CD4-positive, CD25-positive, alpha-beta regulatory T cell (primary cell): ENCODE data around the gene CEP78. TPM values are rescaled to one million over a fixed set of nuclear protein-coding genes. Genes with fewer than 3 reads are reported as not detected.
A peak's percentile ranks its signal among the peaks of the same experiment; 100 is the strongest.

Experiments
- ATAC-seq, 2 donors: fragments of 150-1000 bp; cut with Tn5 transposase; one replicate each; pipeline ENCODE4 v1.10.0; 2021; ENCODE audit warnings: low read depth in 2 of 2, moderate number of reproducible peaks in 2 of 2, moderate library complexity in 1 of 2
- DNase-seq, 3 donors: peaks; one replicate each; pipeline versions ENCODE4 v3.0.0 to v3.0.0-alpha.2; 2012 to 2022; ENCODE audit warnings: mixed read lengths in 1 of 3
- H3K27ac ChIP-seq: one replicate; pipeline ENCODE4 v1.7.0; 2013; ENCODE audit warnings: mild to moderate bottlenecking, low read length; ENCODE audit not compliant: insufficient read depth, poor library complexity, severe bottlenecking
- H3K27me3 ChIP-seq: one replicate; pipeline ENCODE4 v1.7.0; 2013; ENCODE audit warnings: low read length; ENCODE audit not compliant: control insufficient read depth, insufficient read depth
- H3K36me3 ChIP-seq: one replicate; pipeline ENCODE4 v1.7.0; 2013; ENCODE audit warnings: mild to moderate bottlenecking, low read length, moderate library complexity; ENCODE audit not compliant: control insufficient read depth, insufficient read depth
- H3K4me1 ChIP-seq: 2 replicates; pipeline ENCODE4 v1.7.0; 2013; ENCODE audit warnings: mild to moderate bottlenecking, low read length; ENCODE audit not compliant: insufficient read depth, control insufficient read depth, poor library complexity, severe bottlenecking
- H3K4me3 ChIP-seq: one replicate; pipeline ENCODE4 v1.7.0; 2013; ENCODE audit warnings: low read depth, mild to moderate bottlenecking, low read length, moderate library complexity
- H3K9me3 ChIP-seq, 2 experiments: 1 replicate in 1 of 2; 2 replicates in 1 of 2; pipeline ENCODE4 v1.7.0; 2013; ENCODE audit warnings: low read length in 2 of 2, mild to moderate bottlenecking in 1 of 2, moderate library complexity in 1 of 2; ENCODE audit not compliant: control insufficient read depth in 2 of 2
- H3K27ac Mint-ChIP-seq, 3 donors: one replicate each; pipeline ENCODE4 v1.8.0; 2020 to 2022; ENCODE audit warnings: mild to moderate bottlenecking in 3 of 3, mixed read lengths in 3 of 3, moderate library complexity in 2 of 3
- H3K27me3 Mint-ChIP-seq: one replicate; pipeline ENCODE4 v1.8.0; 2022; ENCODE audit warnings: mild to moderate bottlenecking, mixed read lengths
- H3K36me3 Mint-ChIP-seq: one replicate; pipeline ENCODE4 v1.8.0; 2020; ENCODE audit warnings: mixed read lengths
- H3K4me1 Mint-ChIP-seq, 4 donors: one replicate each; pipeline ENCODE4 v1.8.0; 2020 to 2022; ENCODE audit warnings: mixed read lengths in 4 of 4, mild to moderate bottlenecking in 1 of 4
- H3K4me3 Mint-ChIP-seq, 4 donors: one replicate each; pipeline ENCODE4 v1.8.0; 2020 to 2022; ENCODE audit warnings: mild to moderate bottlenecking in 4 of 4, mixed read lengths in 4 of 4, moderate library complexity in 3 of 4
- H3K9me3 Mint-ChIP-seq, 7 donors: one replicate each; pipeline ENCODE4 v1.8.0; 2020 to 2022; ENCODE audit warnings: mixed read lengths in 7 of 7, mild to moderate bottlenecking in 3 of 7, moderate library complexity in 2 of 7
- polyA plus RNA-seq, 4 donors: library from polyadenylated mRNA; unstranded; fragments of 300-500 nt; fragmentation: Illumina TruSeq; gene quantifications; one replicate each; pipeline ENCODE4 v1.2.3, GENCODE V29; 2021
- total RNA-seq: library from RNA; stranded (reverse); gene quantifications from one replicate; pipeline ENCODE4 v1.2.3, GENCODE V29; 2022

CEP78 gene
- total and polyA plus RNA-seq, 5 donors from 2014 or later, result 24.9 to 43.6 (median 31.4) TPM

- peaks cover 30% of the 10 kb centered on the region for H3K4me1 ChIP-seq
- peak overlapping the region; percentile 81 for H3K4me3 ChIP-seq
- no peaks in the 10 kb centered on the region for H3K27me3 ChIP-seq
- H3K36me3 ChIP-seq, result no peaks in the 10 kb centered on the region
- peak in 1 of 3 donors; percentile 29 for DNase-seq
- H3K36me3 Mint-ChIP-seq, result peaks cover 4% of the 10 kb centered on the region
- H3K4me3 Mint-ChIP-seq, result no peak overlapping the region
- peak overlapping the region; percentile 79 for H3K27ac ChIP-seq
- H3K27me3 Mint-ChIP-seq, result peaks cover 9% of the 10 kb centered on the region
- ATAC-seq, result no peak
- peak overlapping the region in 2 of 3 donors; percentile 97 to 99 for H3K27ac Mint-ChIP-seq
- H3K4me1 Mint-ChIP-seq, result peaks cover 20 to 40% (median 28%) of the 10 kb centered on the region in 4 donors
- H3K9me3 ChIP-seq, result no peaks in the 10 kb centered on the region
- no peaks in the 10 kb centered on the region for H3K9me3 Mint-ChIP-seq
These were observed 566 bp upstream of the CEP78 start for GRCh38 chr9:78235256-78235761.

GRCh38 chr9:78236551-78236910 lies 656 bp downstream of the CEP78 start:
- peak in 1 of 2 donors; percentile 3 for ATAC-seq
- Mint-ChIP-seq H3K27me3 (peaks cover 4% of the 10 kb centered on the region), H3K27ac (peak overlapping the region in 2 of 3 donors; percentile 79 to 90), H3K4me1 (peaks cover 25 to 46% (median 37%) of the 10 kb centered on the region in 4 donors), H3K9me3 (no peaks in the 10 kb centered on the region), H3K36me3 (peaks cover 12% of the 10 kb centered on the region), H3K4me3 (peak overlapping the region in 1 of 4 donors; percentile 95)
- peaks cover 34% of the 10 kb centered on the region for H3K4me1 ChIP-seq
- no peaks in the 10 kb centered on the region for H3K27me3 ChIP-seq
- H3K36me3 ChIP-seq, result peaks cover 6% of the 10 kb centered on the region
- H3K27ac ChIP-seq, result peak overlapping the region; percentile 79
- no peaks in the 10 kb centered on the region for H3K9me3 ChIP-seq
- DNase-seq, result no peak
- H3K4me3 ChIP-seq, result peak overlapping the region; percentile 92

GRCh38 chr9:78238046-78239038 lies 2.5 kb downstream of the CEP78 start:
- no peaks in the 10 kb centered on the region for H3K27me3 ChIP-seq
- H3K27ac Mint-ChIP-seq, result peak overlapping the region in 2 of 3 donors; percentile 83 to 89
- ATAC-seq (no peak), DNase-seq (peak in 1 of 3 donors; percentile 13)
- H3K27ac ChIP-seq, result no peak overlapping the region
- peak overlapping the region; percentile 76 to 93 (median 82) for H3K4me3 Mint-ChIP-seq
- H3K36me3 ChIP-seq, result peaks cover 11% of the 10 kb centered on the region
- no peaks in the 10 kb centered on the region for H3K9me3 ChIP-seq
- H3K36me3 Mint-ChIP-seq, result peaks cover 18% of the 10 kb centered on the region
- peaks cover 34 to 57% (median 46%) of the 10 kb centered on the region in 4 donors for H3K4me1 Mint-ChIP-seq
- peaks cover 4% of the 10 kb centered on the region for H3K27me3 Mint-ChIP-seq
- no peaks in the 10 kb centered on the region for H3K9me3 Mint-ChIP-seq
- H3K4me1 ChIP-seq, result peaks cover 47% of the 10 kb centered on the region
- H3K4me3 ChIP-seq, result peak overlapping the region; percentile 61

- H3K27me3 ChIP-seq, result no peaks in the 10 kb centered on the region
- DNase-seq, result no peak
- H3K27me3 Mint-ChIP-seq, result peaks cover 4% of the 10 kb centered on the region
- H3K4me3 ChIP-seq, result peak overlapping the region; percentile 61
- no peak overlapping the region for H3K27ac ChIP-seq
- peaks cover 18% of the 10 kb centered on the region for H3K36me3 Mint-ChIP-seq
- H3K9me3 Mint-ChIP-seq, result no peaks in the 10 kb centered on the region
- H3K36me3 ChIP-seq, result peaks cover 21% of the 10 kb centered on the region
- peaks cover 34 to 60% (median 47%) of the 10 kb centered on the region in 4 donors for H3K4me1 Mint-ChIP-seq
- no peaks in the 10 kb centered on the region for H3K9me3 ChIP-seq
- H3K27ac Mint-ChIP-seq, result peak overlapping the region in 2 of 3 donors; percentile 18 to 21
- no peak for ATAC-seq
- peaks cover 47% of the 10 kb centered on the region for H3K4me1 ChIP-seq
- peak overlapping the region; percentile 61 to 83 (median 72) for H3K4me3 Mint-ChIP-seq
These were observed 3.6 kb downstream of the CEP78 start for GRCh38 chr9:78239506-78239905.

GRCh38 chr9:78242041-78242440 lies 6.2 kb downstream of the CEP78 start:
- ATAC-seq, result no peak

GRCh38 chr9:78243130-78243529 lies 7.3 kb downstream of the CEP78 start:
- Mint-ChIP-seq H3K27ac (no peak overlapping the region), H3K4me1 (peaks cover 26 to 66% (median 49%) of the 10 kb centered on the region in 4 donors), H3K36me3 (peaks cover 46% of the 10 kb centered on the region), H3K9me3 (no peaks in the 10 kb centered on the region), H3K4me3 (no peak overlapping the region), H3K27me3 (no peaks in the 10 kb centered on the region)
- Histone ChIP-seq H3K27ac (no peak overlapping the region), H3K4me1 (peaks cover 28% of the 10 kb centered on the region), H3K27me3 (no peaks in the 10 kb centered on the region), H3K9me3 (no peaks in the 10 kb centered on the region), H3K4me3 (no peak overlapping the region), H3K36me3 (peaks cover 42% of the 10 kb centered on the region)
- no peak for ATAC-seq
- DNase-seq, result no peak

More at GRCh38 chr9:78242041-78242440, 6.2 kb downstream of the CEP78 start:
- Histone ChIP-seq H3K27me3 (no peaks in the 10 kb centered on the region), H3K4me1 (peaks cover 35% of the 10 kb centered on the region), H3K9me3 (no peaks in the 10 kb centered on the region), H3K4me3 (no peak overlapping the region), H3K27ac (no peak overlapping the region), H3K36me3 (peaks cover 34% of the 10 kb centered on the region)
- Mint-ChIP-seq H3K27me3 (no peaks in the 10 kb centered on the region), H3K36me3 (peaks cover 37% of the 10 kb centered on the region), H3K27ac (peak overlapping the region in 1 of 3 donors; percentile 60), H3K4me3 (peak overlapping the region in 1 of 4 donors; percentile 38), H3K9me3 (no peaks in the 10 kb centered on the region), H3K4me1 (peaks cover 34 to 66% (median 50%) of the 10 kb centered on the region in 4 donors)
- DNase-seq, result no peak

- peak overlapping the region in 1 of 3 donors; percentile 32 for H3K27ac Mint-ChIP-seq
- no peak overlapping the region for H3K27ac ChIP-seq
- no peaks in the 10 kb centered on the region for H3K27me3 Mint-ChIP-seq
These were observed 9.5 kb downstream of the CEP78 start for GRCh38 chr9:78245401-78245800.

More at GRCh38 chr9:78245401-78245800, 9.5 kb downstream of the CEP78 start:
- Mint-ChIP-seq H3K4me1 (peaks cover 19 to 46% (median 37%) of the 10 kb centered on the region in 4 donors), H3K9me3 (no peaks in the 10 kb centered on the region), H3K4me3 (no peak overlapping the region), H3K36me3 (peaks cover 53% of the 10 kb centered on the region)
- DNase-seq (no peak), ATAC-seq (no peak)
- peaks cover 17% of the 10 kb centered on the region for H3K4me1 ChIP-seq
- H3K4me3 ChIP-seq, result no peak overlapping the region
- H3K27me3 ChIP-seq, result no peaks in the 10 kb centered on the region
- H3K36me3 ChIP-seq, result peaks cover 53% of the 10 kb centered on the region
- no peaks in the 10 kb centered on the region for H3K9me3 ChIP-seq
